H1 (cell line): ENCODE measurements around the gene NUBPL. TPM values are rescaled to one million over a fixed set of nuclear protein-coding genes. Genes with fewer than 3 reads are reported as not detected.

Experiments used
- CTCF ChIA-PET: fragments of 300-600 bp; sonication (Branson Sonifier 250); formaldehyde crosslinking; loops from one replicate; lab custom pipeline; 2021; ENCODE audit not compliant: partially characterized antibody; lab: Charles Lee
- POLR2A ChIA-PET: fragments of 300-600 bp; sonication (Branson Sonifier 250); formaldehyde crosslinking; loops from one replicate; lab custom pipeline; 2021; ENCODE audit warnings: inconsistent platforms; ENCODE audit not compliant: partially characterized antibody; lab: Charles Lee
- DNase-seq, 2 experiments: peaks; one replicate each; pipeline versions ENCODE4 v3.0.0 to v3.0.0-alpha.2; 2010 to 2022; ENCODE audit warnings: low spot score in 2 of 2, low read depth in 1 of 2, mixed read lengths in 1 of 2
- FAIRE-seq: peaks from 2 replicates; lab custom pipeline; 2011; peaks lifted over from hg19 to GRCh38; lab: Jason Lieb, UNC
- H2AFZ ChIP-seq: 2 replicates; pipeline ENCODE4 v1.8.1; 2012; ENCODE audit warnings: low read length, inconsistent platforms
- H2AK5ac ChIP-seq: 2 replicates; pipeline ENCODE4 v1.6.1; 2013; ENCODE audit warnings: low read depth, low read length
- H2BK120ac ChIP-seq: replicated peaks from 2 replicates; pipeline ENCODE3; 2013; ENCODE audit warnings: low read depth, low read length, inconsistent platforms
- H2BK12ac ChIP-seq: 2 replicates; pipeline ENCODE4 v1.6.1; 2013; ENCODE audit warnings: low read depth, low read length
- H2BK15ac ChIP-seq: 2 replicates; pipeline ENCODE4 v1.6.1; 2013; ENCODE audit warnings: low read length
- H2BK20ac ChIP-seq: 2 replicates; pipeline ENCODE4 v1.6.1; 2013; ENCODE audit warnings: low read length
- H2BK5ac ChIP-seq: 2 replicates; pipeline ENCODE4 v1.6.1; 2013; ENCODE audit warnings: low read depth, low read length
- H3K14ac ChIP-seq: 2 replicates; pipeline ENCODE4 v1.6.1; 2013; ENCODE audit warnings: inconsistent platforms; ENCODE audit not compliant: insufficient read length
- H3K18ac ChIP-seq: 2 replicates; pipeline ENCODE4 v1.6.1; 2013; ENCODE audit warnings: low read length; ENCODE audit errors: extremely low read depth
- H3K23ac ChIP-seq: 2 replicates; pipeline ENCODE4 v1.6.1; 2013; ENCODE audit warnings: inconsistent platforms; ENCODE audit not compliant: insufficient read length
- H3K23me2 ChIP-seq: 2 replicates; pipeline ENCODE4 v1.6.1; 2013; ENCODE audit warnings: low read depth, low read length
- H3K27ac ChIP-seq: 2 replicates; pipeline ENCODE4 v1.6.1; 2011; ENCODE audit warnings: low read depth, low read length, inconsistent platforms
- H3K27me3 ChIP-seq, 4 experiments: replicated peaks in 1 of 4; 1 replicate in 1 of 4; 2 replicates in 3 of 4; pipeline versions ENCODE4 v1.6.1 to v1.8.1; 2011 to 2013; ENCODE audit warnings: low read length in 3 of 4, mild to moderate bottlenecking in 3 of 4, inconsistent platforms in 2 of 4, mixed read lengths in 2 of 4, moderate library complexity in 1 of 4; ENCODE audit not compliant: control insufficient read depth in 3 of 4, insufficient read depth in 3 of 4; ENCODE audit errors: extremely low read depth in 1 of 4
- H3K36me3 ChIP-seq, 4 experiments: 2 replicates each; pipeline versions ENCODE4 v1.6.1 to v1.8.1; 2011 to 2013; ENCODE audit warnings: mild to moderate bottlenecking in 4 of 4, low read length in 3 of 4, moderate library complexity in 2 of 4, control low read depth in 1 of 4, inconsistent platforms in 1 of 4; ENCODE audit not compliant: insufficient read depth in 4 of 4, control insufficient read depth in 2 of 4
- H3K4ac ChIP-seq: replicated peaks from 2 replicates; pipeline ENCODE3; 2013; ENCODE audit warnings: low read length, low read depth, mixed read lengths, inconsistent platforms; ENCODE audit not compliant: insufficient read length
- H3K4me1 ChIP-seq, 4 experiments: replicated peaks in 1 of 4; 1 replicate in 1 of 4; 2 replicates in 3 of 4; pipeline versions ENCODE4 v1.6.1 to v1.8.1; 2011 to 2013; ENCODE audit warnings: low read length in 3 of 4, inconsistent platforms in 2 of 4, mixed read lengths in 1 of 4; ENCODE audit not compliant: insufficient read depth in 4 of 4, control insufficient read depth in 3 of 4
- H3K4me2 ChIP-seq, 2 experiments: 2 replicates each; pipeline versions ENCODE4 v1.6.1 to v1.8.1; 2011 to 2013; ENCODE audit warnings: low read depth in 2 of 2, low read length in 2 of 2, control low read depth in 1 of 2, inconsistent platforms in 1 of 2, mild to moderate bottlenecking in 1 of 2; ENCODE audit not compliant: insufficient read depth in 1 of 2
- H3K4me3 ChIP-seq, 4 experiments: fragments of 200-600, 300-600 bp in 1 of 4; sonication (generic), shearing (Covaris generic), sonication (Bioruptor Twin) in 1 of 4; 2 replicates each; pipeline versions ENCODE4 v1.5.1 to v1.8.1; 2011 to 2016; ENCODE audit warnings: low read length in 4 of 4, low read depth in 3 of 4, control low read depth in 2 of 4, inconsistent platforms in 2 of 4, mild to moderate bottlenecking in 2 of 4, mixed read lengths in 1 of 4, moderate library complexity in 1 of 4; ENCODE audit not compliant: insufficient read depth in 2 of 4; ENCODE audit errors: extremely low read depth in 1 of 4
- H3K56ac ChIP-seq: replicated peaks from 2 replicates; pipeline ENCODE3; 2013; ENCODE audit warnings: low read depth, mild to moderate bottlenecking, mixed read lengths, low read length, inconsistent platforms; ENCODE audit not compliant: insufficient read length
- H3K79me1 ChIP-seq: 2 replicates; pipeline ENCODE4 v1.6.1; 2013; ENCODE audit warnings: low read depth, low read length, control low read depth
- H3K79me2 ChIP-seq, 2 experiments: 2 replicates each; pipeline versions ENCODE4 v1.6.1 to v1.8.1; 2012 to 2013; ENCODE audit warnings: low read length in 2 of 2, mild to moderate bottlenecking in 2 of 2, inconsistent platforms in 1 of 2; ENCODE audit not compliant: insufficient read depth in 2 of 2, control insufficient read depth in 1 of 2
- H3K9ac ChIP-seq, 4 experiments: replicated peaks in 1 of 4; 1 replicate in 1 of 4; 2 replicates in 3 of 4; pipeline versions ENCODE4 v1.6.1 to v1.8.1; 2011 to 2013; ENCODE audit warnings: low read depth in 3 of 4, low read length in 3 of 4, control low read depth in 2 of 4, mild to moderate bottlenecking in 2 of 4, moderate library complexity in 2 of 4, inconsistent platforms in 1 of 4; ENCODE audit errors: extremely low read depth in 1 of 4
- H3K9me3 ChIP-seq, 2 experiments: 2 replicates each; pipeline versions ENCODE4 v1.6.1 to v1.8.1; 2012 to 2013; ENCODE audit warnings: mild to moderate bottlenecking in 2 of 2, moderate library complexity in 2 of 2, control low read depth in 1 of 2, inconsistent platforms in 1 of 2, low read depth in 1 of 2, low read length in 1 of 2, mixed read lengths in 1 of 2; ENCODE audit not compliant: insufficient read depth in 2 of 2
- H4K20me1 ChIP-seq, 2 experiments: replicated peaks in 1 of 2; 2 replicates each; pipeline versions ENCODE3 to v1.8.1; 2011 to 2013; ENCODE audit warnings: inconsistent platforms in 2 of 2, low read length in 2 of 2, mild to moderate bottlenecking in 1 of 2; ENCODE audit not compliant: insufficient read depth in 2 of 2, control insufficient read depth in 1 of 2
- H4K5ac ChIP-seq: 2 replicates; pipeline ENCODE4 v1.6.1; 2013; ENCODE audit warnings: low read length, low read depth, mixed read lengths, inconsistent platforms; ENCODE audit not compliant: insufficient read length
- H4K8ac ChIP-seq: 2 replicates; pipeline ENCODE4 v1.8.0; 2013; ENCODE audit warnings: mild to moderate bottlenecking, moderate library complexity, low read length, inconsistent platforms; ENCODE audit not compliant: insufficient read depth; ENCODE audit errors: extremely low read depth
- H4K91ac ChIP-seq: replicated peaks from 2 replicates; pipeline ENCODE3; 2013; ENCODE audit warnings: low read length, mixed read lengths, inconsistent platforms; ENCODE audit not compliant: insufficient read length
- BCL11A ChIP-seq, 2 experiments: IDR thresholded peaks; one replicate each; pipeline ENCODE4 v1.6.1; 2011; ENCODE audit warnings: low read depth in 2 of 2, low read length in 2 of 2, mild to moderate bottlenecking in 2 of 2
- WGBS, 2 experiments: shearing (Covaris generic) in 1 of 2; methylation state at CpG; one replicate each; pipeline versions ENCODE4 v1.1.6 to v1.1.7; 2013 to 2015; ENCODE audit warnings: low lambda C conversion rate in 2 of 2, mixed read lengths in 2 of 2, inconsistent platforms in 1 of 2, low coverage in 1 of 2, missing lambda C conversion rate in 1 of 2; ENCODE audit not compliant: insufficient replicate concordance in 2 of 2, insufficient coverage in 1 of 2, insufficient read length in 1 of 2; ENCODE audit errors: extremely low coverage in 1 of 2, missing lambda C conversion rate in 1 of 2; 5-methylcytosine and 5-hydroxymethylcytosine counted together
- polyA plus RNA-seq, 7 experiments: library from polyadenylated mRNA; depleted of rRNA in 3 of 7; stranded (reverse) in 5 of 7; unstranded in 2 of 7; fragments of >200 nt in 5 of 7; fragments of 200-250 nt in 2 of 7; gene quantifications; 1 replicate in 5 of 7; 2 replicates in 1 of 7; 4 replicates in 1 of 7; pipeline versions ENCODE4 v1.2.1 to v1.2.3, GENCODE V29; 2011 to 2013; ENCODE audit warnings: missing spikeins in 2 of 7, mixed read lengths in 2 of 7
- total RNA-seq: library from RNA; stranded (reverse); fragmentation: NEBNext Ultra II Directional; extraction: Animal tissue kit (Norgen Biotek cat#: 25700); gene quantifications from 2 replicates; pipeline ENCODE4 v1.2.1, GENCODE V29; 2021

The NUBPL gene
- total and polyA plus RNA-seq, 2 of the 8 experiments (the other 6 are each of a cell fraction or from before 2014, with no cell fraction given) = 1.6 to 6.8 TPM

GRCh38 chr14:31549817-31550216 lies 11.4 kb upstream of the NUBPL start:
- no peak overlapping the region for H3K18ac ChIP-seq
- no peak for TF ChIP-seq BCL11A (IDR thresholded peaks at IDR 0.05; ENCODE audit: low read depth in 2 of 2, low read length in 2 of 2)
- no peaks in the 10 kb centered on the region for H3K23me2 ChIP-seq
- H2BK15ac ChIP-seq = no peak overlapping the region
- H4K91ac ChIP-seq = no peak overlapping the region
- H3K4ac ChIP-seq = no peak overlapping the region
- ChIA-PET POLR2A (no interaction called here), CTCF (no interaction called here)
- no peak overlapping the region for H2BK12ac ChIP-seq
- H3K23ac ChIP-seq = no peak overlapping the region
- H3K79me1 ChIP-seq = no peaks in the 10 kb centered on the region
- H4K5ac ChIP-seq = no peak overlapping the region
- no peaks in the 10 kb centered on the region for H4K20me1 ChIP-seq
- H2BK5ac ChIP-seq = no peak overlapping the region
- H2AFZ ChIP-seq = no peak overlapping the region
- no peak overlapping the region for H2AK5ac ChIP-seq
- H3K14ac ChIP-seq = no peak overlapping the region
- no peak overlapping the region for H3K4me2 ChIP-seq
- no peak overlapping the region for H4K8ac ChIP-seq
- H3K4me3 ChIP-seq = no peak overlapping the region
- peaks cover 2% of the 10 kb centered on the region in 2 experiments; a peak in 1 of 4 replicates for H3K9me3 ChIP-seq
- WGBS, 2 experiments = 63% methylated on average over 1 of the region's 2 CpGs; no CpG with 5 or more reads in 1 of the 2 experiments
- no peak overlapping the region for H2BK120ac ChIP-seq
- FAIRE-seq (no peak), DNase-seq (no peak)
- no peak overlapping the region for H3K27ac ChIP-seq
- no peaks in the 10 kb centered on the region for H3K79me2 ChIP-seq
- no peak overlapping the region for H3K56ac ChIP-seq
- no peaks in the 10 kb centered on the region for H3K27me3 ChIP-seq
- no peaks in the 10 kb centered on the region for H3K4me1 ChIP-seq
- no peak overlapping the region for H3K9ac ChIP-seq
- no peaks in the 10 kb centered on the region for H3K36me3 ChIP-seq
- H2BK20ac ChIP-seq = no peak overlapping the region
